ENCODE data around the gene SLIRP. TPM values are rescaled to one million over a fixed set of nuclear protein-coding genes. Genes with fewer than 3 reads are reported as not detected.
"Not testable (repeated sequence)": the region's sequence is repeated elsewhere in the genome, so short reads cannot be mapped to it uniquely, and the experiment has no call there.

Gene SLIRP
- total RNA-seq, 1 experiment from 2014 or later: 904 TPM

DNA sequence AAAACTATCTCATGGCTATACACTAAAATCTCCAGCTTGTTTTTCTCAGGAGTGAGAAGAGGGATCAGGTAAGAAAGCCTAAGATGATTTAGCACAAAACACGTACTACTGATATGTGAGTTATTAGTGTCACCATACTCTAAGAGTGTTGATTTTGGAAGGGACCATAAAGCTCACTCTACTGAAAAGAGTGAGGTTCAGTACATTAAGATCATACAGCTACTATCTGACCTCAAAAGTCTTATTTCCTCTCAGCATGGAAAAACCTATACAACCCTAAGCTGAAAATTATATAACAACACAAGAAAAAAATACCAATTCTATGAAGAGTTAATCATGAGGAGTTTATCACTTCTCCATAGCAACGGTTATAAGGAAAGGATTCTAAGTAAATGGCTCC, 33.5 kb downstream of the SLIRP start:
- Histone ChIP-seq H2AFZ (ENCODE audit: low read length) (no peak overlapping the region), H3F3A (ENCODE audit: low read length, unreplicated experiment) (no peaks in the 10 kb centered on the region), H3K79me2 (ENCODE audit: low read length) (peaks cover 23% of the 10 kb centered on the region), H3K4me1 (ENCODE audit: insufficient read depth, low read length) (no peaks in the 10 kb centered on the region), H3K36me3 (ENCODE audit: low read depth, low read length) (peaks cover 54% of the 10 kb centered on the region), H3K27me3 (ENCODE audit: low read length) (no peaks in the 10 kb centered on the region), H3K9me2 (replicated peaks; ENCODE audit: low read length) (no peaks in the 10 kb centered on the region), H3K4me3 (ENCODE audit: low read length) (no peak overlapping the region), H3K9ac (ENCODE audit: low read length) (no peak overlapping the region), H4K20me1 (ENCODE audit: low read length) (no peaks in the 10 kb centered on the region), H3K9me3 (ENCODE audit: low read length) (no peaks in the 10 kb centered on the region), H3K27ac (ENCODE audit: low read length) (no peak overlapping the region), H3K4me2 (ENCODE audit: low read length) (no peak overlapping the region)
- intact Hi-C loops (cut with micrococcal nuclease): no loop called here
- TF ChIP-seq, protein P1, sequence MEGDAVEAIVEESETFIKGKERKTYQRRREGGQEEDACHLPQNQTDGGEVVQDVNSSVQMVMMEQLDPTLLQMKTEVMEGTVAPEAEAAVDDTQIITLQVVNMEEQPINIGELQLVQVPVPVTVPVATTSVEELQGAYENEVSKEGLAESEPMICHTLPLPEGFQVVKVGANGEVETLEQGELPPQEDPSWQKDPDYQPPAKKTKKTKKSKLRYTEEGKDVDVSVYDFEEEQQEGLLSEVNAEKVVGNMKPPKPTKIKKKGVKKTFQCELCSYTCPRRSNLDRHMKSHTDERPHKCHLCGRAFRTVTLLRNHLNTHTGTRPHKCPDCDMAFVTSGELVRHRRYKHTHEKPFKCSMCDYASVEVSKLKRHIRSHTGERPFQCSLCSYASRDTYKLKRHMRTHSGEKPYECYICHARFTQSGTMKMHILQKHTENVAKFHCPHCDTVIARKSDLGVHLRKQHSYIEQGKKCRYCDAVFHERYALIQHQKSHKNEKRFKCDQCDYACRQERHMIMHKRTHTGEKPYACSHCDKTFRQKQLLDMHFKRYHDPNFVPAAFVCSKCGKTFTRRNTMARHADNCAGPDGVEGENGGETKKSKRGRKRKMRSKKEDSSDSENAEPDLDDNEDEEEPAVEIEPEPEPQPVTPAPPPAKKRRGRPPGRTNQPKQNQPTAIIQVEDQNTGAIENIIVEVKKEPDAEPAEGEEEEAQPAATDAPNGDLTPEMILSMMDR (conservative IDR thresholded peaks at IDR 0.05; ENCODE audit: low read depth, low read length): no peak
- TF ChIP-seq EZH2 (IDR thresholded peaks at IDR 0.05; ENCODE audit: low read length, unreplicated experiment): no peak
- no peak for TF ChIP-seq EZH2phosphoT487 (IDR thresholded peaks at IDR 0.05; ENCODE audit: borderline replicate concordance, low read length)
- DNase-seq: no peak
- BruUV-seq (replicated peaks): no TSS peak
- ChIA-PET POLR2A (ENCODE audit: unreplicated experiment) (no interaction called here), CTCF (no interaction called here)
- no peak for ATAC-seq

DNA sequence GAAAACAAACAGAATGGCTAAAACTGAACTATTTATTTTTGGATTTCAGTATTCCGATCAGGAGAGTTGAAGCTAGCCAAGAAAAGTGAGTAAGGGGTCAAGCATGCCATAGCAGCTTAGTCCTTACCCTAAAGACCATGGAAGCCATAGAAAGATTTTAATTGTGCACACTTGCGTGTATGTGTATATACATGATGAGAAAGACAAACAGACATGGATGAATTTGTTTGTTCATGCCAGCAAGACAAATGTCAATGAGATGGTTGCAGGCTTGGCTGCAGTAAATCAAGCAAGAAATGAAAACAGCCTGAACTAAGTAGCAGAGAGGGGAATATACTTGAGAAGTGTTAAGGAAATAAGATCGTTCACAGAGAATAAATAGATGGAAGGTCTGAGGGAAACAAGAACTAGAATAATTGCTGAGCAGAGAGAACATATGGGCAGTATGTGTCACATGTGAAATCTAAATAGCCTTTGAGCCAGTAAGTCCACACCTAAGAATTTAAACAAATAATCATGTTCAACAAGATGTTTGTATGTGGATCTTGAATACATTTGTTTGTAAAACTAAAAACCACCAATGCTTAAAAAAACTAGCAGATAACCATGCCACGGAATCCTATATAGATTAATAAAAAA, 38.3 kb downstream of the SLIRP start:
- Histone ChIP-seq H3F3A (ENCODE audit: low read length, unreplicated experiment) (no peaks in the 10 kb centered on the region), H3K4me3 (ENCODE audit: low read length) (no peak overlapping the region), H3K79me2 (ENCODE audit: low read length) (peaks cover 19% of the 10 kb centered on the region), H3K4me1 (ENCODE audit: insufficient read depth, low read length) (no peaks in the 10 kb centered on the region), H3K9me2 (replicated peaks; ENCODE audit: low read length) (no peaks in the 10 kb centered on the region), H3K27ac (ENCODE audit: low read length) (no peak overlapping the region), H3K9me3 (ENCODE audit: low read length) (no peaks in the 10 kb centered on the region), H3K4me2 (ENCODE audit: low read length) (no peak overlapping the region), H3K36me3 (ENCODE audit: low read depth, low read length) (peaks cover 45% of the 10 kb centered on the region), H2AFZ (ENCODE audit: low read length) (no peak overlapping the region), H3K27me3 (ENCODE audit: low read length) (no peaks in the 10 kb centered on the region), H4K20me1 (ENCODE audit: low read length) (no peaks in the 10 kb centered on the region), H3K9ac (ENCODE audit: low read length) (no peak overlapping the region)
- no TSS peak for BruUV-seq (replicated peaks)
- ATAC-seq (peak; percentile 18; the same call in 1 of the 2 replicates), DNase-seq (no peak)
- intact Hi-C loops (cut with micrococcal nuclease): no loop called here
- CTCF ChIA-PET: no interaction called here
- TF ChIP-seq, protein P1 (conservative IDR thresholded peaks at IDR 0.05; ENCODE audit: low read depth, low read length): no peak
- no peak for TF ChIP-seq EZH2phosphoT487 (IDR thresholded peaks at IDR 0.05; ENCODE audit: borderline replicate concordance, low read length)
- no peak for TF ChIP-seq EZH2 (IDR thresholded peaks at IDR 0.05; ENCODE audit: low read length, unreplicated experiment)
- POLR2A ChIA-PET (ENCODE audit: unreplicated experiment): no interaction called here

DNA sequence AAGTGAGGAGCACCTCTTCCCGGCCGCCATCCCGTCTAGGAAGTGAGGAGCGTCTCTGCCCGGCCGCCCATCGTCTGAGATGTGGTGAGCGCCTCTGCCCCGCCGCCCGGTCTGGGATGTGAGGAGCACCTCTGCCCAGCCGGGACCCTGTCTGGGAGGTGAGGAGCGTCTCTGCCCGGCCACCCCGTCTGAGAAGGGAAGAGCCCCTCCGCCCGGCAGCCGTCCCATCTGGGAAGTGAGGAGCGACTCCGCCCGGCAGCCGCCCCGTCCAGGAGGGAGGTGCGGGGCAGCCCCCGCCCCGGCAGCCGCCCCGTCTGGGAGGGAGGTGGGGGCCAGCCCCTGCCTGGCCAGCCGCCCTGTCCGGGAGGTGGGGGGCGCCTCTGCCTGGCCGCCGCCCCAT, 39.5 kb downstream of the SLIRP start:
- H3K9ac ChIP-seq (ENCODE audit: low read length); H3K9me2 ChIP-seq (replicated peaks; ENCODE audit: low read length); BruUV-seq (replicated peaks); H2AFZ ChIP-seq (ENCODE audit: low read length); H3K27ac ChIP-seq (ENCODE audit: low read length); H4K20me1 ChIP-seq (ENCODE audit: low read length); intact Hi-C loops (cut with micrococcal nuclease); H3K4me1 ChIP-seq (ENCODE audit: insufficient read depth, low read length); H3K9me3 ChIP-seq (ENCODE audit: low read length); H3K4me2 ChIP-seq (ENCODE audit: low read length); DNase-seq; CTCF ChIA-PET; H3F3A ChIP-seq (ENCODE audit: low read length, unreplicated experiment); H3K27me3 ChIP-seq (ENCODE audit: low read length); H3K4me3 ChIP-seq (ENCODE audit: low read length); ATAC-seq; POLR2A ChIA-PET (ENCODE audit: unreplicated experiment): not testable (repeated sequence)
- Histone ChIP-seq H3K79me2 (ENCODE audit: low read length) (peaks cover 23% of the 10 kb centered on the region), H3K36me3 (ENCODE audit: low read depth, low read length) (peaks cover 43% of the 10 kb centered on the region)

All from PC-3 (cell line).